Activated CD4-positive, alpha-beta T cell treated with anti-CD3 and anti-CD28 coated beads, Interleukin-2, Interleukin-4, amounts not matched to agents 100 ng/mL and 50 ng/mL, durations not matched to agents 16 hours and 8 hours (primary cell): ENCODE data around the gene TNNT3.
"Not testable (repeated sequence)": the region's sequence is repeated elsewhere in the genome, so short reads cannot be mapped to it uniquely, and the experiment has no call there.

Source experiments
- DNase-seq: peaks from one replicate; pipeline ENCODE4 v3.0.0-alpha.2; 2020; ENCODE audit warnings: low spot score

Gene TNNT3

DNA sequence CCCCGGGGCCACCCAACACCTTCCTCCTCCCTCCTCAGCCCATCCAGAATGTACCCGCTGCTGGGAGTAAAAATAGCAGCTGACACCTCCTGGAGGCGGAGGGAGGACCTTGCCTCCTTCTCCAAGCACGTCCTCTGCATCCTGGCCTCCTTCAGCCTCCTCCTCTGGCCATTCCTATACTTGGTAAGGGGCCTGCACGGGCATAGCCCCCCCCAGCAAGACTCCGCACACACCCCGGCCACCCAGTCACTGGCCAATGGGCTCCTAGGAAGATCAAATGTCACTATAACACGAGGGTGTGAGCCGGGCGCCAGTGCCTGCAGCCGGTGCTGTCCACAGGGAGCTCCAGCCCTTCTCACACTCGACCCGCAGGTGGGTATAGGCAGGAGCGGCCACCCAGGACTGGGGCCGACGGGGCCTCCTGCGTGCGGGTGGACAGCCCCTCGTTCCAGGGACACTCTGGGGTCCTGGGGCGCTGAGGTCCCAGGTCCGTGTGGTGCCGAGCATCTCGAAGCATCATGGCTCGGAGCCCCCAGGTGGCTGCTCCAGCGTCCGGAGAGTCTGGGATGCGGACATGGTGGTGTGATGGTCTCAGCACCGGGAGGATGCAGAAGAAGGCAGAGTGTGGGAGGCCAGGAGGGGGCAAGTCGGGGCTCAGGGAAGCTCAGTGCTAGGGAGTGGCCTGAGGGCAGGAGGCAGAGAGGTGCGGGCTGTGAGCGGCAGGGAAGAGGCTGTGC lies at the start of gene TNNT3:
Gene TNNT3, plus strand, starts transcription at position 313 of the 737 bp plus-strand sequence. CDS start 3,172 bp downstream, outside the sequence.
- DNase-seq, result no peak

DNA sequence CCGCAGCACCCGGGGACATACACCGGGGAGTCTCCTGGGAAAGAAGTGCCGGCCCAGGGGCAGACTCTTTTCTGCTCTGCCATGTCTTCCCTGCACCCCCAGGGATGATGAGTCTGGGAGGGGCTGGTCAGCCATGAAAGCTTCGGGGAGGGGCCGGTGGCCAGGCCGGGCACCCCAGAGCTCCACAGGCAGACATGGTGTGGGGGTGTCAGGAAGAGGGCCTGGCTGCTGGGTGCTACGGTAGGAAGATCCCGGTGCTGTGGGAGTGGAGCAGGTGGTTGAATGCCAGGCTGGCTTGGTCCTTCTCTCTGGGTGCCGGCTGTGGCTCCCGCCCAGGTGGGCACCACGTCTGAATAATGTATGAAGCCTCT lies 49.2 kb upstream of the TNNT3 start:
- no peak for DNase-seq

DNA sequence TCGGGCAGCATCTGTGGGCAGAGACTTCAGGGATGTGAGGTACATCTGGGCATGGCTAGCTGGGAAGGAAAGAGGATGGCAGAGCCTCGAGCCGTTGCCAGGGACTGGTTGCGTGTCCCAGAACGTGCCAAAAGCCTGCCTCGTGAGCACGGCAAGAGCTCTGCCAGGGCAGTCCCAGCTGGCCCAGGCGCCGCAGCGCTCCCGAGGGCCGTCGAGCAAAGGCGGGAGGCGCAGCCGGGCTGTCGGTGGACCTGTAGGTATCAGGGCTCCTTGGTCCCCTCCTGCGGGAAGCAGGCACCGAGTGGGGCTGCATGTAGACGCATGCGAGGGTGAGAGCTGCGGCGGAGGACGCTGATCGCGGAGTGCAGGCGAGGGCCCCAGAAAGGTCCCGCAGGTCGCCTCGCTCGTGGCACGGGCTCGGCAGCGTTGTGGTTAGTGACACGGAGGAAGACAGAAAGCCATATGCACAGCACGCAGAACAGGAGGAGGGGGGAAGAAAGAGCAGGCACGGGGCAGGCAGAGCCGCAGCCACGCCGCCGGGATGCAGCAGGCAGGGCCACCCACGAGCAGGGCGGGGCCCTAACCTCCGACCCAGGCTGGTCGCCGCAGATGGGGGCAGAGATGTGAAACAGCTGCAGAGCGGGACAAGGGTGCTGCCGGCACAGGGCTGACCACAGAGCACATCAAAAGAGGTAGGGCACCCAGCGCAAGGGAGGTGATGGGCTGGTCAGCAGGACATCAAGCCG lies 48.6 kb upstream of the TNNT3 start:
- no peak for DNase-seq

DNA sequence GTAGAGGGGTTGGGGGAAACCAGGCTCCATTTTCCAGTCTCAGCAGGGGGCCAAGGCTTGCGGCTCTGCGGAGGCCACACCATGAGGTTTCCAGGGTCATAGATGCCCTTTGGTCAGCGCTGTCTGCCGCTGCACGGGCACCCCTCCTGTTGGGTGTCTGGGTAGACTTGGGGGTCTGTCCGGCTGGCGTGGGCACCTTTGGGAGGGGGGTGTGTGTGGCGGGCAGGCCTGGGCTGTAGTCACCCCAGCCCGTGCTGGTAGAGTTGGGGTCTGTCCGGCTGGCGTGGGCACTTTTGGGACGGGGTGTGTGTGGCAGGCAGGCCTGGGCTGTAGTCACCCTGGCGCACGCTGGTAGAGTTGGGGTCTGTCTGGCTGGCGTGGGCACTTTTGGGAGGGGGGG lies 48.0 kb upstream of the TNNT3 start:
- DNase-seq, result no peak

DNA sequence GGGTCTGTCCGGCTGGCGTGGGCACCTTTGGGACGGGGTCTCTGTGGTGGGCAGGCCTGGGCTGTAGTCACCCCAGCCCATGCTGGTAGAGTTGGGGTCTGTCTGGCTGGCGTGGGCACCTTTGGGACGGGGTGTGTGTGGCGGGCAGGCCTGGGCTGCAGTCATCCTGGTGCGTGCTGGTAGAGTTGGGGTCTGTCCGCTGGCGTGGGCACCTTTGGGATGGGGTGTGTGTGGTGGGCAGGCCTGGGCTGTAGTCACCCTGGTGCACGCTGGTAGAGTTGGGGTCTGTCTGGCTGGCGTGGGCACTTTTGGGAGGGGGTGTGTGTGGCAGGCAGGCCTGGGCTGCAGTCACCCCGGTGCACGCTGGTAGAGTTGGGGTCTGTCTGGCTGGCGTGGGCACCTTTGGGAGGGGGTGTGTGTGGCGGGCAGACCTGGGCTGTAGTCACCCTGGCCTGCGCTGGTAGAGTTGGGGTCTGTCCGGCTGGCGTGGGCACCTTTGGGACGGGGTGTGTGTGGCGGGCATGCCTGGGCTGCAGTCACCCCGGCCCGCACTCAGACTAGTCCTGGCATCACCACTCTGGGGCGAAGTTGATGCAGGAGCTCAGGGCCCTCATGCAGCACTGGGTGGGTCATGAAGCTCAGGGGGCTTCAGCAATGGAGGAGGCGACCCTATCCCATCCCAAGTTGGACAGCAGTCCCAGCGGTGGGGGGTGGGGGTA lies 47.1 kb upstream of the TNNT3 start:
- no peak for DNase-seq

DNA sequence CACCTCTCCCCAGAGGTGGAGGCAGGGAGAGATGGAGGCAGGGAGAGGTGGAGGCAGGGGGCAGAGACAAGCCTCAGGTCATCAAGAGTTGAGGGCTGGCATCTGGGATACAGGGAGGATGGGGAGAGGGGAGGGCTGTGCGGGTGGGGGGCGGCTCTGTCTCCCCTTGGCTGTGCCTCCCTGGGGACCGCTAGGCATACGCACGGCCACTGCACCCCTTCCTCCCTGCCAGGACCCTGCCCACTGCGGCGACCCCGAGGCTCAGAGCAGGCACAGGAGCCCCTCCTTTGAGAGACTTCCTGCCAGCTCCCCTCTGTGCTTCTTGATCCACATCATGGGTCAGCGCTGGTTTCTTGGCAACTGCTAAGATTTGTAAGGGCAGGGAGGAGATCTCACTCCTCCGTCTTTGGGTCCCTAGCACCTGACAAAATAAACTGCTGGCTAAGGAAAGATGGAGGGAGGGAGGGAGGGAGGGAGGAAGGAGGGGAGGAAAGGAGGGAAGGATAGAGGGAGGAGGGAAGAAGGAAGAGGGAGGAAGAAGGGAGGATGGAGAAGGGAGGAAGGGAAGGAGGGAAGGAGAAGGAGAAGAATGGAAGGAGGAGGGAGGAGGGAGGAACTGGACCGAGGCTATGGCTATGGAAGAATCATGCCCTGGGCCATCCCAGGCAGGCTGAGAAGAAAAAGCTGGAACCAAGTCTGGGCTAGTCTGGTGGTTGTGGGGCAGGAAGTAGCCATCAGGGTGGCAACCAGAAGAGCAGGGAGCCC lies 46.3 kb upstream of the TNNT3 start:
- DNase-seq, result no peak

DNA sequence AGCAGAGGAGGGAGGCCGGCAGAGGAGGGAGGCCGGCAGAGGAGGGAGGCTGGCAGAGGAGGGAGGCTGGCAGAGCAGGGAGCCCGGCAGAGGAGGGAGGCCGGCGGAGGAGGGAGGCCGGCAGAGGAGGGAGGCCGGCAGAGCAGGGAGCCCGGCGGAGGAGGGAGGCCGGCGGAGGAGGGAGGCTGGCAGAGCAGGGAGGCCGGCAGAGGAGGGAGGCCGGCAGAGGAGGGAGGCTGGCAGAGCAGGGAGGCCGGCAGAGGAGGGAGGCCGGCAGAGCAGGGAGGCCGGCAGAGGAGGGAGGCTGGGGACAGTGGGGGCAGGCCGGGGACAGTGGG lies 45.7 kb upstream of the TNNT3 start:
- not testable (repeated sequence) for DNase-seq

DNA sequence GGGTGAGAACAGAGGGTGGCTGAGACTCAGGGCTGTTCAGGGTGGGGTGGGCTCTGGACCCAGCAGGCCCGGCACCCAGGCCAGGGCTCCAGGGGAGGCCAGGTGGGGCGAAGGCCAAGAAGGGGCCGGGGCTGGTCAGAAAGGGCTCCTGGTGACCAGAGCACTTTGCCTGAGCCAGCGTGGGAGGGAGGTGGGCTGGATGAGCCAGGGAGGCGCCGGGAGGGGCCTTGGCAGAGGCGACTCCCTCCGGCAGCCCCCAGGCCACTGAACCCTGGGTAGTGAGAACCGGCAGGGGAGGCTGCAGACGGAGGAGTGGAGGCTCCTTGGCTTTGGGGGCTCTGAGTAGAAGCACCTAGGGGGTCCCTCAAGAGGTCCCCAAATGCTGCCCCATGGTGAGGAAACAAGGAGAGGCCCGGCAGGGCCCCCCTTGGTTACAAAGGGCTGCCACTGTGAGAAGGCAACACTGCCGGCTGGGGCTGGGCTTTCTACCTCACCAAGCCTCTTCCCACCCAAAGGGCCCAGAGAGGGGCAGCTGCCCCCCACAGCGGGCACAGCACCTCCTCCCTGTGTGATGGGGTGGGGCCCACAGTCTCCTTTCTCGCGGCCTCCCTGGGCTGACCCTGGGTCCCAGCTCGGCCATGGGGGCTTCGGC lies 44.9 kb upstream of the TNNT3 start:
- not testable (repeated sequence) for DNase-seq

DNA sequence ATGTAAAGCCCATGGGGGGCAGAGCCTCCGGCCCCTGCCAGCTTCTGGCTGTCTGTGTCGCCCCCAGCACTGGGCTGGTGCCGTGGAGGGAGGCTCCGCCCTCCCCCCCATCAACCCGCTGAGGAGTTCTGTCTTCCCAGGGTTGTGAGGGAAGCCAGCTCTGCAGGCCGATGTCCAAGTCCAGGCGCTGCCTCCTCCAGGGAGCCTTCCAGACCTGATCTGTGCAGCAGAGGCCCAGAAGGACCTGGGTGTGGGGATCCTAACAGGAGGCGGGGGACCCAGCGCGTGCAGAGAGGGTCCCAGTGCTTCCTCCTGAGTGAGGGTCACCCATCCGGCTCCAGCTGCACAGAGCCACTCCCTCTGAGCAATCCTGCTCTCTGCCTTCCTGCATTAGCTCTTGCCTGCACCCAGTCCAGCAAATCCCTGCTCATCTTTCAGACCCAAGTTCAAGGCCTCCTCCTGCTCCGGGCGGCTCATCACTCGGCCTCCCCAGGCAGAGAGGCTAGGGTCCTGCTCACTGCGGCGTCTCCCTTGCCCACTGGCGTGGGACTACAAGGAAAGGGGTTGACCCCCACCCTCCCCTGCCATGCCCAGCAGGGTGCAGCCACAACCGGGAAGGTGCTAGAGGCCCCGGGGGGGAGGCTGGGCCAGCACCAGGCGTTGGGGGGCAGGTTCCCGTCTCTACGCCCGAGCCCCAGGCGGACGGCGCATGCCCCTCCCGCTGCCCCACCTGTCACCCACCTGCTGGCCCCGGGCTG lies 44.2 kb upstream of the TNNT3 start:
- no peak for DNase-seq

DNA sequence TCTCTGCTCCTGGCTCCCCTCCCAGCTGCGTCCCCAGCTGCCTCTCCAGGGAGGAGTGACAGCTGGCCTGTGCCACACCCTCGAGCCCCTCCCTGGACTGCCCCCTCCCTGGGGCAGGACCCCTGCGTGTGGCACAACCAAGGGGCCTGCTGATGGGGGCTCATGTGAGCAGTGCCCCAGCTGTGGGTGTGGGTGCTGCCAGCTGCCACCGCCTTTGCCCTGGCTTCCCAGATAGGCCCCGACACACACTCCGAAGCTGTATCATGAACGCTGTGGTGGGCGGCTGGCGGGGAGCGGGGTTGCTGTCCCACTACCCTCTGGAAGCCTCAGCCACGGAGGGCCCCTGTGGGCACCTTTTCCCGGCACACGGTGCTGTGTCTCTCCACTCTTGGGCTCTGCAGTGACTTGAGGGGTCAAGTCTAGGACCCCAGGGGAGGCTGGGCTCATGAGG lies 43.6 kb upstream of the TNNT3 start:
- DNase-seq, result not testable (repeated sequence)

DNA sequence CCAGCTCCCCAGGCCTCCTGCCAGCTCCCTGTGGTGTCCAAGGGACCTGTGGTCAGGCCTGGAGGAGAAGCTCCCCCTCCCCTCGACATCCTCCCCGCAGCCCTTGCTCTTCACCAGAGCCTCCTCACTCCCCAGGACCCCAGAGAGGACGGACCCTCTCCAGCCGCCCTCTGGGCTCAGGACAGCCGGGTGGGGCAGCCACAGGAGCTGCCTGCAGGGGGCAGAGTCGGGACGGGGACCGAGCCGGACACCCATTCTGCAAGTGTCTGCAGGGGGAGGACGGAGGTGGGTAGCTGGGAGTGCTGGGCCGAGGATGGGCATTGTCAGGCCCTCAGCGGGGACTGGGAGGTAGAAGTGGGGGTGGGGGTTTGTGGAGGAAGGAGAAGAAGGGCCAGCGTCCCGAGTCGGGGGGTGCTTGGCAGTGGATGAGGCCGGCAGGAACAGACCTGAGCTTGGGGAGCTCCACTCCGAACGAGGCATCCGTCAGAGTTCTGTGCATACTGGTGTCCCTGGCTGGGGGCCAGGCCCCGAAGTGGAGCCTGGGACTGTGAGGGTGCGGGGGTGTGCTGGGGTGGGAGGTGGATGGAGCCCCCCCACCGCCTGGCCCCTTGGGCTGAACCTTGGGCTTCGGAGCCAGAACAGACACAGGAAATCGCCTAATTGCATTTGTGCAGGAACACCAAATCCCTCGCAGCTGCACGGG lies 43.0 kb upstream of the TNNT3 start:
- no peak for DNase-seq

DNA sequence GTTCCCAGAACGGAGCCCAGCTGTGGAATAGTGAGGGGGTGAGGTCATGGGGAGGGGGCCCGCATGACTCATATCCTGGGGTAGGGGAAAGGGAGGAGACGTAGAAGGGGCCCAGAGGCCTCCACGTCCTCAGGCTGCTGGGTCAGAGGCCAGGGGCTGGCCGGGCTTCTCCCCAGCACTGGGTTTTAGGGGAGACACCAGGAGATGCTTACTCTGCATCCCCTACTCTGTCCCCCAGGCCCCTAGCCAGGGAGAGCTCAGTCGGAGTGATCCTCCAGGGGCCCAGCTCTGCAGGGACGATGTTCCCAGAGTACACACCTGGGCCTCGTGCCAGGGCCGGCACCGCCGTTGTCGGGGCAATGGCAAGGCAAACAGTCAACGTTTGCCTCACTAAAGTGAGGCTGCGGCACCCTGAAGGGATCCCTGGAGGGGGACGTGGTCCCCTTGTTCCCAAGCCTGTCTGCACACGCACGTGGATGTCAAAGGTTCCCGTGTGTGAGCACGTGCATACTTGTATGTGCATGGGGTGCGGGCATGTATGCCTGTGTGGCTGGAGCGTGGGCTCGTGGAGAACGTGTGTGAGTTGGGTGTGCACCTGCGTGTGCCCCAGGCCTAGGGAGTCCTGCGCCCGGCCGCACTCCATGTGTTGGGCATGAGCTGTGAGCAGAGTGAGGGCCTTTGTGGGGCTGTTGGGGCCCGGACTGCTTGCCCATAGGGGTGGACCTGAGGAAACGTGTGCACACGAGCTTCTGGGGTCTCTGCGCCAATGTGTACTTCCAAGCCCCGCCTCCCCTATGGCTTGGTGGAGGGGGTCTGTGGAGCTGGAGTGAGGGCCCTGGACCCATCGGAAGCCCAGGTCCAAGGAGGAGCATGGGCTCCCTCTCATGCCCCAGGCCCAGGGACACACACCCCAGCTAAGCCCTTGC lies 42.0 kb upstream of the TNNT3 start:
- DNase-seq, result no peak

DNA sequence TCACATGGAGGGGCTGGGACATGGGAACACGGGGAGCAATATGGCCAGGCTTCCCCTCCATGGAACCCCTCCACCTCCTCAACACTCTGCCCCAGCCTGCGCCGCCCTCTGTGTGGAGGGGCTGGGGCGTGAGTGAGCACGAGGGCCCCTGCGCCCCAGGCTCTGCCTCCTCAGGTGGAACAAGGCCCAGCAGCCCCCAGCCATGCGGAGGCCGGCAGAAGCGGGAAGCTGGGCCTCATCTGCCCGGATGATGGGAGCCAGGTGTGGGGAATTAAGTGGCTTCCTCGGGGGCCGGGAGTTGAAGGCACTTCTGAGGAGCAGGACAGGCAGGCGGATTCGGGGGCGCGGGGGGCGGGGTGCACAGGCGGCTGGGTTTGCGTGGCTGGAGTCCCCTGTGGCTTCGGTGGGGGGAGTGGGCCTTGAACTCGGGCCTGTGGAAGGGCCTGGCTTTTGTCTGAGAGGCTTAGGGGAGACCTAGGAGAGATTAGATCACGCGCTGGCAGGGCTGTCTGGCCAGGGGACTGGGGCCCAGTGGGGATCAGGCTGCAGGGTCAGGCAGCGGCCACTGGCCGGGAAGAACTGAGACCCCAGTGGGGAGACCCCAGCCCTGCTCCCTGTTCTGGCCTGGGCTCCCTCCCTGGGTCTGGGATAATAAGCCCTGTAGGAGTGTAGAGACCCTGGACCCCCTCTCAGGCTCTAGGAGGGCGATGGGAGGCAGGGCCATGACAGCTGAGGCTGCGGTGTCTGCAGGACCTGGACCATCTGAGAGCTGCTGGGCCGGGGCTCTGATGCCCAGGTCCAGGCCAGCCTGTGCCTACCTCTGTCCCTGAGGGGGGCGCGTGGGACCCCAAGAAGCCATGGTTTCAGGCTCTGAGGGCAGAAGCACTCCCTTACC lies 41.1 kb upstream of the TNNT3 start:
- no peak for DNase-seq

DNA sequence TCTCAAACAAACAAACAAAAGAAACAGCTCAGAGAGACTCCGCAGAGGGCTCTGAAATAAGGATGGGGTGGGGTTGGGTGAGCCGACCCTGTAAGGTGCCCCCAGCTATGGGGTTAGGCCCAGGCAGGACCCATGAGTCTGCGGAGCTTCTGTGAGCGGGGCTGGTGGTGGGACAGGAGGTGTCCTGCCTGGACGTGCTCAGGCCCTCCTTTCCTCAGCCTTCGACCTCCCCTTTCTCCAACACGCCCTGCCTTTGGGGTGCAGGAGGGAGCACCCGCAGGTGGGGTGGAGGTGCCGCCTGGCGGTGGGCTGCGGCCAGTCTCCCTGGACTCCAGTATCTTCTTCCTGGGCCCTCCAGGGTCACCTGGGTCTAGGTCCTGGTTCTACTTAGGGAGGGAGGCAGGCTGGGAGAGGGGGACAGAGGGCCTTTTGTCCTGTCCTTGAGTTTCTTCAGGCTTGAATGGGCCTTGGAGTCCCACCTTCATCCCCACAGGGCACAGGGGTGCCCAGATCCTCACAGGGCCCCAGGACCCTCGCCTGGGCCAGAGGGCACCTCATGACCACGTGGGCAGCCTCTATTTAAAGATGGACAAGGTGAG lies 40.1 kb upstream of the TNNT3 start:
- no peak for DNase-seq

DNA sequence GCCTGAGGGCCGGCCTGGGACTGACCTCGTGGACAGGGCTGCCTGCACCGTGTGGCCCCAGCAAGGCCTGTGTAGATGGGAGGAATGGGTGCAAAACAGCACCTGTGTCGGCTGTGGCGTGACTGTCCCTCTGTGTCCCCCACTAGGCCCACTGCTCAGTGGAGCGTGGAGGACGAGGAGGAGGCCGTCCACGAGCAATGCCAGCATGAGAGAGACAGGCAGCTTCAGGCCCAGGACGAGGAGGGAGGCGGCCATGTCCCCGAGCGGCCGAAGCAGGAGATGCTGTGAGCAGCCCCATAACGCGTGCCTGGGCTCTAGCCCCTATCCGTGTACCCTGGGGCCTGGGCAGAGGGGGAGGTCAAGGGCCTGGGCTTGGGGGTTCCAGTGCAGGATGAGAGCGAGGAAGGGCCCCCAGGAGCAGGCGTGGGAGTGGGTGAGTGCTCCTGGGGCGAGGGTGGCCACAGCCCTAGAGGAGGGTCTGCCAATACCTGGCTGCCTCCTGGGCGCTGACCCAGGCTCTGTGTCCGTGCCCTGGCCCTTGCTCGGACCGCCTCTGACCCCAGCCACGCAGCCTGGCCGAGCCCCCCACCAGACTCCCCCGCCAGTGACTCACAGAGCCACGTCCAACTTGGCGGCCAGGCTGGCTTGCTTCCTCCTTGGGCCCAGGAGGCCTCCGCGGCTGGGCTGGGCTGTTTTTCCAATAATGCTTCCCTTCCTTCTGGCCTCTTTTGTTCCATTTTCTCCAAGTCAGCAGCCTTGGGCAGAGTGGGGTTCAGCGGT lies 39.4 kb upstream of the TNNT3 start:
- no peak for DNase-seq

DNA sequence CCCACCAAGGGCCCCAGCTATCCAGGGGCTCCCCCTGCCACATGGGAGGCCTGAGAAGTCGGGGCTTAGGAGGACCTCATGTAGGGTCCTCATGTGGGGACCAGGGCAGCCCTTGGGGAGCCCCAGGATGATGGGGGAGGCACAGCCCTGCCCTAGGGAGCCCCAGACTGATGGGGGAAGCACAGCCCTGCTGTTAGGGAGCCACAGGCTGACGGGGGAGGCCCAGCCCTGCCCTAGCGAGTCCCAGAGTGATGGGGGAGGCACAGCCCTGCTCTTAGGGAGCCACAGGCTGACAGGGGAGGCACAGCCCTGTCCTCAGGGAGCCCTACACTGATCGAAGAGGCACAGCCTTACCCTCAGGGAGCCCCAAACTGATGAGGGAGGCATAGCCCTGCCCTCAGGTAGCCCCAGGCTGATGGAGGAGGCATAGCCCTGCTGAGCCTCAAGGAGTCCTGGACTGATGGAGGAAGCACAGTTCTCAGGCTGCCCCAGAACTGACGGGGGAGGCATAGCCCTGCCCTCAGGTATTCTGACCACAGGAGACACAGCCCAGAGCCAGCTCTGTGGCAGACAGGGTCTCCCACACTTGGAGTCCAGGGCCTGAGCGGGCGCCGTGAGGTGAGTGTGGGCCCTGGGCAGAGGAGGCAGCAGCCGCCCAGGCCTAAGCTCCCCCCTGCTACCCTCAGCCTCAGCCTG lies 38.6 kb upstream of the TNNT3 start:
- no peak for DNase-seq
